RWPE2 (cell line): ENCODE measurements around the gene CYFIP1.
"Not testable (repeated sequence)": the region's sequence is repeated elsewhere in the genome, so short reads cannot be mapped to it uniquely, and the experiment has no call there.

Experiments used
- ATAC-seq: fragments of 200-7000 bp; cut with Tn5 transposase; 3 replicates; pipeline ENCODE4 v1.9.1; 2021; ENCODE audit warnings: low read depth
- DNase-seq: peaks from one replicate; pipeline ENCODE4 v3.0.0-alpha.2; 2020; ENCODE audit warnings: low spot score
- H3K27ac ChIP-seq: fragments of 450-650 bp; 2 replicates; pipeline ENCODE4 v1.5.1; 2017; ENCODE audit warnings: mild to moderate bottlenecking; ENCODE audit not compliant: poor library complexity, severe bottlenecking
- H3K27me3 ChIP-seq: fragments of 250-450 bp; sonication (Bioruptor Pico); 2 replicates; pipeline ENCODE4 v1.5.1; 2021; ENCODE audit warnings: mild to moderate bottlenecking, moderate library complexity; ENCODE audit not compliant: insufficient read depth, poor library complexity, severe bottlenecking
- H3K36me3 ChIP-seq: fragments of 250-450 bp; sonication (Bioruptor Pico); 2 replicates; pipeline ENCODE4 v1.5.1; 2020; ENCODE audit warnings: low read depth, mild to moderate bottlenecking, moderate library complexity
- H3K4me1 ChIP-seq: fragments of 250-450 bp; sonication (Bioruptor Pico); 2 replicates; pipeline ENCODE4 v1.5.1; 2021; ENCODE audit warnings: mild to moderate bottlenecking, moderate library complexity; ENCODE audit not compliant: insufficient read depth, poor library complexity, severe bottlenecking
- H3K4me3 ChIP-seq: fragments of 250-450 bp; sonication (Bioruptor Pico); 2 replicates; pipeline ENCODE4 v1.5.1; 2021; ENCODE audit warnings: mild to moderate bottlenecking, moderate library complexity; ENCODE audit not compliant: severe bottlenecking
- H3K9me3 ChIP-seq: fragments of 250-450 bp; sonication (Bioruptor Pico); 2 replicates; pipeline ENCODE4 v1.5.1; 2021; ENCODE audit warnings: mild to moderate bottlenecking, moderate library complexity; ENCODE audit not compliant: severe bottlenecking
- TF ChIP-seq, protein P1 (sequence below): fragments of 450-650 bp; IDR thresholded peaks from one replicate; pipeline ENCODE4 v1.5.1; 2017; ENCODE audit warnings: mild to moderate bottlenecking, moderate library complexity; ENCODE audit not compliant: poor library complexity, severe bottlenecking

Gene CYFIP1

DNA sequence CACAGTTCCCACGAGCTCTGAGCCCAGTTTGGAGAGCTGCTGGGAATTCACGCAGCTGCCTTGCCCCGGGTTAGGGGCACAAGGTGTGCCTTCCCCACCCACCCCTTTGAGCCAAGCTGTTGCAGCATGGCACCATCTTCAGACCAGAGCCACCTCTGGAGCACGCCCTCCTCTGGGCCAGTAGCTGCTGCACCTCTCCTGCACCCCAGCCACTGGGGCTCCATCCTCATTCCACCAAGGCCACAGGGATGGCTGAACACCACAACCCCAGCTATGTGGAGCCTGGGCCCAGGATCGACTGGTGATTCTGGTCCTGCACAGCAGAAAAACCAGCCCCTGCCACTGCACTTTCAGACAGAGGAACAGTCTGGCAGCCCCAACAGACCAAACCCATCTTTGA is 33.5 kb upstream of the CYFIP1 start:
- peaks cover 88% of the 10 kb centered on the region for H3K36me3 ChIP-seq
- TF ChIP-seq, protein P1, sequence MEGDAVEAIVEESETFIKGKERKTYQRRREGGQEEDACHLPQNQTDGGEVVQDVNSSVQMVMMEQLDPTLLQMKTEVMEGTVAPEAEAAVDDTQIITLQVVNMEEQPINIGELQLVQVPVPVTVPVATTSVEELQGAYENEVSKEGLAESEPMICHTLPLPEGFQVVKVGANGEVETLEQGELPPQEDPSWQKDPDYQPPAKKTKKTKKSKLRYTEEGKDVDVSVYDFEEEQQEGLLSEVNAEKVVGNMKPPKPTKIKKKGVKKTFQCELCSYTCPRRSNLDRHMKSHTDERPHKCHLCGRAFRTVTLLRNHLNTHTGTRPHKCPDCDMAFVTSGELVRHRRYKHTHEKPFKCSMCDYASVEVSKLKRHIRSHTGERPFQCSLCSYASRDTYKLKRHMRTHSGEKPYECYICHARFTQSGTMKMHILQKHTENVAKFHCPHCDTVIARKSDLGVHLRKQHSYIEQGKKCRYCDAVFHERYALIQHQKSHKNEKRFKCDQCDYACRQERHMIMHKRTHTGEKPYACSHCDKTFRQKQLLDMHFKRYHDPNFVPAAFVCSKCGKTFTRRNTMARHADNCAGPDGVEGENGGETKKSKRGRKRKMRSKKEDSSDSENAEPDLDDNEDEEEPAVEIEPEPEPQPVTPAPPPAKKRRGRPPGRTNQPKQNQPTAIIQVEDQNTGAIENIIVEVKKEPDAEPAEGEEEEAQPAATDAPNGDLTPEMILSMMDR: no peak
- DNase-seq: peak; percentile 61

DNA sequence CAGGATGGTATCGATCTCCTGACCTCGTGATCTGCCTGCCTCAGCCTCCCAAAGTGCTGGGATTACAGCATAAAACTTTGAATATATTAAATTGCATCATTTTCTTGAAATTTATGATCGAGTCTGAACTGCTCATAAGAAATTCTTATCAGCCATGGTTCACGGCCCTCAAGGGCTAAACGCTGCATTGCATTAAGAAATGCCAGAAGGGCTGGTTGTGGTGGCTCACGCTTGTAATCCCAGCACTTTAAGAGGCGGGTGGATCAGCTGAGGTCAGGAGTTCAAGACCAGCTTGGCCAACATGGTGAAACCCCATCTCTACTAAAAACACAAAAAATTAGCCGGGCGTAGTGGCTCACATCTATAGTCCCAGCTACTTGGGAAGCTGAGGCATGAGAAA is 32.4 kb upstream of the CYFIP1 start:
- H3K4me1 ChIP-seq, ATAC-seq, H3K4me3 ChIP-seq, H3K27me3 ChIP-seq, DNase-seq, H3K27ac ChIP-seq, H3K9me3 ChIP-seq: not testable (repeated sequence)
- H3K36me3 ChIP-seq: peaks cover 88% of the 10 kb centered on the region

More for the DNA sequence above, 33.5 kb upstream of the CYFIP1 start:
- Histone ChIP-seq H3K4me3 (no peak overlapping the region), H3K27ac (no peak overlapping the region), H3K4me1 (no peaks in the 10 kb centered on the region), H3K27me3 (no peaks in the 10 kb centered on the region), H3K9me3 (no peaks in the 10 kb centered on the region)
- ATAC-seq: peak; percentile 40; the same call in 2 of the 3 replicates

DNA sequence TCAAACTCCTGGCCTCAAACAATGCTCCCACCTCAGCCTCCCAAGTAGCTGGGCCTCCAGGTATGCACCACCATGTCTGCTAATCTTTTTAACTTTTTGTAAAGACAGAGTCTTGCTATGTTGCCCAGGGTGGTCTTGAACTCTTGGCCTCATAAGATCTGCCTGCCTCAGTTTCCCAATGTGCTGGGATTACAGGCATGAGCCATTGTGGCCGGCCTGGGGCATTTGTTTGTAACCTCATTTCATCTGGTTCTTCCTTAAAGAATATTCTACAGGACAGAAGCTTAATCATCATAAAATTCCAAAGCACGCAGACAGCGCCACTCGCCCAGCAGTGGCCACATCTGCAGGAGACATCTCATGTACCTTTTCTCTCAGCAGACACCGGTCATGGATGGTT is 23.6 kb upstream of the CYFIP1 start:
- Histone ChIP-seq H3K27me3 (no peaks in the 10 kb centered on the region), H3K4me1 (no peaks in the 10 kb centered on the region), H3K4me3 (no peak overlapping the region), H3K9me3 (no peaks in the 10 kb centered on the region), H3K27ac (no peak overlapping the region), H3K36me3 (peaks cover 93% of the 10 kb centered on the region)
- ATAC-seq: no peak
- TF ChIP-seq, protein P1: peak; percentile 8
- peak; percentile 28 for DNase-seq

DNA sequence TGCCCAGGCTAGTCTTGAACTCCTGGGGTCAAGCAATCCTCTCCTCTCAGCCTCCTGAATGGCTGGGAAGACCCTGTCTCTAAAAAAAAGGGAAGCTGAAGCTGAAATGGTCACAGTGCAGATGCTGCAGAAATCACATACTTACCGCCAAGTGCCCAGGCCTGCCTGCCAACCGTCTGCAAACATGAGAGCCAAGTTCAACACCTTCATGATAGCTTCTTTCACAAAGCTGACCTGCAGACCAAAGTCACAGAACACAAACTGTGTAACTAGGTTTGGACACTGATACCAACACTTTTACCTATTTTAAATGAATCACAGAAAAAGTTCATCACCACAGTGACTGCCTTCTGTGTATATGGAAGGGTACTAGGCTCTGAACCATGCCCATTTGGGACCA is 22.8 kb upstream of the CYFIP1 start:
- no peaks in the 10 kb centered on the region for H3K9me3 ChIP-seq
- ATAC-seq: no peak
- no peaks in the 10 kb centered on the region for H3K4me1 ChIP-seq
- DNase-seq: peak; percentile 19
- H3K27ac ChIP-seq: no peak overlapping the region
- no peaks in the 10 kb centered on the region for H3K27me3 ChIP-seq
- H3K36me3 ChIP-seq: peaks cover 93% of the 10 kb centered on the region
- TF ChIP-seq, protein P1: no peak
- no peak overlapping the region for H3K4me3 ChIP-seq

DNA sequence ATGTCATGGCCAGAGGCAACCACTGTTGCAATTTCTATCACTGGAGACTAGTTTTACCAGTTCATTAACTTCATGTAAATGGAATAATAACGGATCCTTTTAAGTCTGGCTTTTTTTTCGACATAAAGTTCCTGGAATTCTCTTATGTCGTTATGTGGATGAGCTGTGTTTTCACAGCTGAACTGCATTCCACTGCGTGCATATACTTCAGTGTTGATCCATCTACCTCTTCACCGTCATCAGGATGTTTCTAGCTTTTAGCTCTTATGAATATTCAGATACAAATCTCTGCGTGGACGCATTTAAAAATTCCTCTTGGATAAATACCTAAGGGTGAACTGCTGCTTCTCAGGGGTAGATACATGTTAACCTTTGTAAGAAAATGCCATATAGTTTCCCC is 15.6 kb upstream of the CYFIP1 start:
- TF ChIP-seq, protein P1: no peak
- no peak overlapping the region for H3K4me3 ChIP-seq
- peaks cover 50% of the 10 kb centered on the region for H3K36me3 ChIP-seq
- H3K4me1 ChIP-seq: no peaks in the 10 kb centered on the region
- H3K27me3 ChIP-seq: no peaks in the 10 kb centered on the region
- ATAC-seq (no peak), DNase-seq (no peak)
- no peaks in the 10 kb centered on the region for H3K9me3 ChIP-seq
- no peak overlapping the region for H3K27ac ChIP-seq
